ENCODE results near the gene RMDN2.

Gene RMDN2

GRCh38 chr2:38032946-38033345, 107.9 kb downstream of the RMDN2 start:
- H3K4me3 ChIP-seq (replicated peaks; ENCODE audit: low read depth, low read length), result no peak overlapping the region
- no peak for DNase-seq (ENCODE audit: low read depth)
- TF ChIP-seq CTCF (IDR thresholded peaks at IDR 0.05; ENCODE audit: low read length, missing control alignments), result no peak

- peak; percentile 16 for DNase-seq (ENCODE audit: low read depth)
- TF ChIP-seq CTCF (IDR thresholded peaks at IDR 0.05; ENCODE audit: low read length, missing control alignments), result no peak
- H3K4me3 ChIP-seq (replicated peaks; ENCODE audit: low read depth, low read length), result no peak overlapping the region
Measured at GRCh38 chr2:38033646-38034045, 108.6 kb downstream of the RMDN2 start.

GRCh38 chr2:38035968-38036367, 110.9 kb downstream of the RMDN2 start:
- no peak for DNase-seq (ENCODE audit: low read depth)
- no peak for TF ChIP-seq CTCF (IDR thresholded peaks at IDR 0.05; ENCODE audit: low read length, missing control alignments)
- no peak overlapping the region for H3K4me3 ChIP-seq (replicated peaks; ENCODE audit: low read depth, low read length)

GRCh38 chr2:38037325-38037724, 112.2 kb downstream of the RMDN2 start:
- DNase-seq (ENCODE audit: low read depth), result no peak
- no peak overlapping the region for H3K4me3 ChIP-seq (replicated peaks; ENCODE audit: low read depth, low read length)
- TF ChIP-seq CTCF (IDR thresholded peaks at IDR 0.05; ENCODE audit: low read length, missing control alignments), result no peak

- DNase-seq (ENCODE audit: low read depth), result peak; percentile 59
- TF ChIP-seq CTCF (IDR thresholded peaks at IDR 0.05; ENCODE audit: low read length, missing control alignments), result peak; percentile 54
- H3K4me3 ChIP-seq (replicated peaks; ENCODE audit: low read depth, low read length), result peak overlapping the region; percentile 39
Measured at GRCh38 chr2:38037757-38038621, 112.9 kb downstream of the RMDN2 start.

GRCh38 chr2:38038682-38039081, 113.6 kb downstream of the RMDN2 start:
- no peak for TF ChIP-seq CTCF (IDR thresholded peaks at IDR 0.05; ENCODE audit: low read length, missing control alignments)
- DNase-seq (ENCODE audit: low read depth), result no peak
- no peak overlapping the region for H3K4me3 ChIP-seq (replicated peaks; ENCODE audit: low read depth, low read length)

Data from fibroblast of pulmonary artery (primary cell).